Measurements from ENCODE around the gene PARP1. TPM values are rescaled to one million over a fixed set of nuclear protein-coding genes. Genes with fewer than 3 reads are reported as not detected.
A peak's percentile ranks its signal among the peaks of the same experiment; 100 is the strongest.
"Not testable (repeated sequence)": the region's sequence is repeated elsewhere in the genome, so short reads cannot be mapped to it uniquely, and the experiment has no call there.

Gene PARP1
- total RNA-seq, 4 donors from 2014 or later = 30.9 to 65.1 (median 48.2) TPM

GRCh38 chr1:226433341-226433720 is 25.4 kb upstream of the PARP1 start:
- DNase-seq (ENCODE audit: low spot score in 2 of 2) = no peak
- TF ChIP-seq POLR2A (IDR thresholded peaks at IDR 0.05) (no peak), CTCF (IDR thresholded peaks at IDR 0.05) (no peak)
- WGBS, 2 donors = 72% methylated on average over 6 of the region's 6 CpGs
- intact Hi-C loops (cut with DNase I; ENCODE audit: low total_unique reads) = no loop called here
- H3K4me3 ChIP-seq (ENCODE audit: low read depth, poor library complexity, severe bottlenecking) = no peak overlapping the region

GRCh38 chr1:226432586-226433340 is 24.9 kb upstream of the PARP1 start:
- intact Hi-C loops (cut with DNase I; ENCODE audit: low total_unique reads) = no loop called here
- DNase-seq (ENCODE audit: low spot score in 2 of 2) = peak in 1 of 2 donors; percentile 81
- no peak overlapping the region for H3K4me3 ChIP-seq (ENCODE audit: low read depth, poor library complexity, severe bottlenecking)
- WGBS, 2 donors = 69 to 79% methylated on average over 13 of the region's 13 CpGs
- TF ChIP-seq POLR2A (IDR thresholded peaks at IDR 0.05) = no peak
- no peak for TF ChIP-seq CTCF (IDR thresholded peaks at IDR 0.05)

DNA sequence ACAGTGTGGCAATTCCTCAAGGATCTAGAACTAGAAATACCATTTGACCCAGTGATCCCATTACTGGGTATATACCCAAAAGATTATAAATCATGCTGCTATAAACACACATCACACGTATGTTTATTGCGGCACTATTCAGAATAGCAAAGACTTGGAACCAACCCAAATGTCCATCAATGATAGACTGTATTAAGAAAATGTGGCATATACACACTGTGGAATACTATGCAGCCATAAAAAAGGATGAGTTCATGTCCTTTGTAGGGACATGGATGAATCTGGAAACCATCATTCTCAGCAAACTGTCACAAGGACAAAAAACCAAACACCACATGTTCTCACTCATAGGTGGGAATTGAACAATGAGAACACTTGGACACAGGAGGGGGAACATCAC is 24.0 kb upstream of the PARP1 start:
- H3K4me3 ChIP-seq (ENCODE audit: low read depth, poor library complexity, severe bottlenecking); intact Hi-C loops (cut with DNase I; ENCODE audit: low total_unique reads); DNase-seq (ENCODE audit: low spot score in 2 of 2): not testable (repeated sequence)
- 93% methylated on average over 2 of the region's 2 CpGs for WGBS, 2 donors

DNA sequence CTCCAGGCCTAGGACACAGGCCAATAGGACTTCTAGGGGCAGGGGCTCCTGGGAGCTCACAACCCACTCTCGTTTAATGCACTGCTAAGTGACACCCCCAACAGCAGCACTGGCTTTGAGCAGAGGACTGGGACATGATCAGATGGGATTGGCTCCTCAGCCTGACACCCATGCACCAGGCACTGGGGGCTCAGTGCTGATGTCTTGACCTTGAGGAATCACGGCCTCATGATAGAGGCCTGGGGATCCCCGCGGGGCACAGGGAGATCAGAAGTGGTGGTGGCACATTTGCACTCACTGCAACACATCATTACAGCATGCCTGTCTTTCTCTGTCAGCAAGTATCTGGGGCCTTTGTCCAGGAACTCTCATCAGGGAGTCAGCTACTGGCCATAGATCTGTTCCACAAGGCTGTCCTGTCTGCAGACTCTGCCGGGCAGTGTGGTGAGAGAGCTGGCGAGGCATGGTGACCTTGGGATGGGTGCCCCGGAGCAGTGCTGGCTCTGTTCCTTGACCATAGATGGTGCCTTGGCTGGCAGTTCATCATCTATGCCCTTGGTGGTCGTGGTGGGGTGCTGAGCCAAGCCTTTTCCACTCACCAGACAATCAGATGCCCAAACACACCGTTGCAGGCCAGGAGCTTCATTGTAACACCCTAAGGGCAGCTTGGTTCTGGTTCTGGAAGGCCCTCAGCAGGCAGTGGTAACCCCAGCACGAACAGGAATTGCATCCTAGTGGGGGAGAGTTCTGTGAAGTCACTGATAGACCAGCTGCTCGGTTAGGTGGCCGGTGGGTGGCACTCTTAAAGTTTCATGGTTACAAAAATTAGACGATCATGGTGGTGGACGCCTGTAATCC is 22.2 kb upstream of the PARP1 start:
- H3K4me3 ChIP-seq (ENCODE audit: low read depth, poor library complexity, severe bottlenecking) = no peak overlapping the region
- peak in 1 of 2 donors; percentile 77 for DNase-seq (ENCODE audit: low spot score in 2 of 2)
- intact Hi-C loops (cut with DNase I; ENCODE audit: low total_unique reads) = no loop called here
- TF ChIP-seq POLR2A (IDR thresholded peaks at IDR 0.05) (no peak), CTCF (IDR thresholded peaks at IDR 0.05) (no peak)
- WGBS, 2 donors = 81 to 94% methylated on average over 13 of the region's 14 CpGs

GRCh38 chr1:226428791-226429461 is 21.0 kb upstream of the PARP1 start:
- WGBS, 2 donors = 50 to 51% methylated on average over 12 of the region's 12 CpGs
- H3K4me3 ChIP-seq (ENCODE audit: low read depth, poor library complexity, severe bottlenecking) = no peak overlapping the region
- intact Hi-C loops (cut with DNase I; ENCODE audit: low total_unique reads) = no loop called here
- TF ChIP-seq CTCF (IDR thresholded peaks at IDR 0.05) = no peak
- no peak for TF ChIP-seq POLR2A (IDR thresholded peaks at IDR 0.05)
- peak in 1 of 2 donors; percentile 56 for DNase-seq (ENCODE audit: low spot score in 2 of 2)

DNA sequence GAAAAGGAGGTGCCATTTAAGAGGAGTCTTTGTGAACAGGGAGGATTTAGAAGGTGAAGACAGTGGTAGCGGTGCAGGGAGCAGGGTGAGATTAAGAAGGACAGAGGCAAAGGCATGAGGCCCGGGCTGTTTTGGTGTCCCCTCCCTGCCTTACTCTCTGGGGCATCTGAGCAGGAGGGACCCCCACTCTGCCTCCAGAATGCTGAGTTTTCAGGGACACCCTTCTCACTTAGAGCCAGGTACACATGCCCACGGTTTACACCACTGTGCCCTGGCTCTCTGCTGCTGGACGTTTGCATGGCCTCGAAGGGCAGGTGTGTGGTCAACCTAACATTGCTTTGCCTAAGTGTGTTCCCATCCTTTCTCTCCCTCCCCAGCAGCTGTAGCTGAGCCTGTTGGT is 20.5 kb upstream of the PARP1 start:
- peak in 1 of 2 donors; percentile 49 for DNase-seq (ENCODE audit: low spot score in 2 of 2)
- 69 to 70% methylated on average over 5 of the region's 5 CpGs for WGBS, 2 donors
- intact Hi-C loops (cut with DNase I; ENCODE audit: low total_unique reads) = no loop called here
- TF ChIP-seq POLR2A (IDR thresholded peaks at IDR 0.05) = no peak
- no peak for TF ChIP-seq CTCF (IDR thresholded peaks at IDR 0.05)
- H3K4me3 ChIP-seq (ENCODE audit: low read depth, poor library complexity, severe bottlenecking) = no peak overlapping the region

Measured in lower leg skin (tissue), 4 donors.